Caco-2 (cell line): ENCODE results near the gene MKX. TPM values are rescaled to one million over a fixed set of nuclear protein-coding genes. Genes with fewer than 3 reads are reported as not detected.
"Not testable (repeated sequence)": the region's sequence is repeated elsewhere in the genome, so short reads cannot be mapped to it uniquely, and the experiment has no call there.

Experiments used
- BruUV-seq: library from RNA; stranded (reverse); fragments of 400-500 nt; replicated peaks from 2 replicates; lab custom pipeline; 2021; lab: Mats Ljungman, UMichigan
- CTCF ChIA-PET: fragments of 300-600 bp; sonication (Branson Sonifier 250); formaldehyde crosslinking; loops from one replicate; lab custom pipeline; 2022; ENCODE audit warnings: antibody characterized with exemption; lab: Charles Lee
- POLR2A ChIA-PET: fragments of 300-600 bp; sonication (Branson Sonifier 250); formaldehyde crosslinking; loops from one replicate; lab custom pipeline; 2022; ENCODE audit warnings: antibody characterized with exemption; lab: Charles Lee
- DNase-seq, 2 experiments: peaks; one replicate each; pipeline versions ENCODE4 v3.0.0 to v3.0.0-alpha.2; 2020 to 2022
- H3K27me3 ChIP-seq: replicated peaks from 2 replicates; pipeline ENCODE4 v1.6.0; 2011; ENCODE audit warnings: low read length; ENCODE audit not compliant: control insufficient read depth, insufficient read depth
- H3K36me3 ChIP-seq: 2 replicates; pipeline ENCODE4 v1.5.1; 2011; ENCODE audit warnings: low read length; ENCODE audit not compliant: control insufficient read depth, insufficient read depth
- H3K4me1 ChIP-seq: fragments of 250-450 bp; sonication (Bioruptor Pico); 2 replicates; pipeline ENCODE4 v1.5.1; 2020; ENCODE audit warnings: mild to moderate bottlenecking
- H3K4me3 ChIP-seq: 2 replicates; pipeline ENCODE4 v1.5.1; 2011; ENCODE audit warnings: low read depth, mild to moderate bottlenecking, control low read depth, low read length
- H3K9me3 ChIP-seq: fragments of 250-450 bp; sonication (Bioruptor Pico); 2 replicates; pipeline ENCODE4 v1.5.1; 2020; ENCODE audit warnings: mild to moderate bottlenecking, moderate library complexity
- H3K27ac Mint-ChIP-seq: one replicate; pipeline ENCODE4 v1.8.0; 2022; ENCODE audit warnings: mixed read lengths; ENCODE audit not compliant: unreplicated experiment
- H3K27me3 Mint-ChIP-seq: one replicate; pipeline ENCODE4 v1.8.0; 2022; ENCODE audit warnings: mixed read lengths; ENCODE audit not compliant: insufficient read depth, unreplicated experiment
- H3K36me3 Mint-ChIP-seq: one replicate; pipeline ENCODE4 v1.8.0; 2022; ENCODE audit warnings: mild to moderate bottlenecking, mixed read lengths; ENCODE audit not compliant: insufficient read depth, unreplicated experiment
- H3K4me1 Mint-ChIP-seq: one replicate; pipeline ENCODE4 v1.8.0; 2022; ENCODE audit warnings: low read depth, mixed read lengths; ENCODE audit not compliant: unreplicated experiment
- H3K4me3 Mint-ChIP-seq: one replicate; pipeline ENCODE4 v1.8.0; 2022; ENCODE audit warnings: mild to moderate bottlenecking, moderate library complexity, mixed read lengths; ENCODE audit not compliant: unreplicated experiment
- H3K9me3 Mint-ChIP-seq: one replicate; pipeline ENCODE4 v1.8.0; 2022; ENCODE audit warnings: mixed read lengths; ENCODE audit not compliant: unreplicated experiment
- CTCF ChIP-seq, 2 experiments: fragments of 200-600 bp in 1 of 2; IDR thresholded peaks; 1 replicate in 1 of 2; 2 replicates in 1 of 2; pipeline versions ENCODE4 v1.5.1 to v1.8.0; 2011 to 2022; ENCODE audit warnings: antibody characterized with exemption in 1 of 2, control low read depth in 1 of 2, inconsistent platforms in 1 of 2, low read depth in 1 of 2, low read length in 1 of 2, mild to moderate bottlenecking in 1 of 2, moderate library complexity in 1 of 2; ENCODE audit not compliant: insufficient read depth in 1 of 2, severe bottlenecking in 1 of 2, unreplicated experiment in 1 of 2
- intact Hi-C: fragments of 100-400 bp; cut with micrococcal nuclease; formaldehyde crosslinking; loops from one replicate; pipeline ENCODE4 v1.10.0; 2022; ENCODE audit not compliant: unreplicated experiment
- total RNA-seq: library from RNA; stranded (reverse); gene quantifications from 2 replicates; pipeline ENCODE4 v1.2.3, GENCODE V29; 2022

MKX gene
- total RNA-seq, 1 experiment from 2014 or later = 0.64 TPM

GRCh38 chr10:27685681-27686080 is 59.9 kb downstream of the MKX start:
- H3K36me3 ChIP-seq = no peaks in the 10 kb centered on the region
- peaks cover 27% of the 10 kb centered on the region for H3K27me3 Mint-ChIP-seq
- H3K27me3 ChIP-seq = no peaks in the 10 kb centered on the region
- POLR2A ChIA-PET = no interaction called here
- no peaks in the 10 kb centered on the region for H3K9me3 Mint-ChIP-seq
- TF ChIP-seq CTCF (IDR thresholded peaks at IDR 0.05; ENCODE audit: insufficient read depth in 1 of 2, low read depth in 1 of 2, low read length in 1 of 2, severe bottlenecking in 1 of 2, unreplicated experiment in 1 of 2) = no peak
- BruUV-seq = no TSS peak
- CTCF ChIA-PET = interaction anchor here (0.6 kb wide), 1 partner anchor 9 kb away, joined by 7 read pairs; no protein-coding TSS in a partner anchor
- no peak overlapping the region for H3K4me3 ChIP-seq
- H3K4me1 ChIP-seq = no peaks in the 10 kb centered on the region
- no peak for DNase-seq
- H3K9me3 ChIP-seq = 0 out of 2 replicates have a peak, but pooled peaks cover 3% of the 10 kb centered on the region
- intact Hi-C loops = no loop called here
- H3K27ac Mint-ChIP-seq = no peak overlapping the region
- no peak overlapping the region for H3K4me3 Mint-ChIP-seq
- H3K4me1 Mint-ChIP-seq = no peaks in the 10 kb centered on the region
- H3K36me3 Mint-ChIP-seq = no peaks in the 10 kb centered on the region

GRCh38 chr10:27683226-27683625 is 62.4 kb downstream of the MKX start:
- no peak for DNase-seq
- CTCF ChIA-PET = no interaction called here
- H3K36me3 Mint-ChIP-seq = no peaks in the 10 kb centered on the region

GRCh38 chr10:27681795-27682194 is 63.8 kb downstream of the MKX start:
- H3K36me3 ChIP-seq, intact Hi-C loops: not testable (repeated sequence)

More at GRCh38 chr10:27683226-27683625, 62.4 kb downstream of the MKX start:
- TF ChIP-seq CTCF (IDR thresholded peaks at IDR 0.05; ENCODE audit: insufficient read depth in 1 of 2, low read depth in 1 of 2, low read length in 1 of 2, severe bottlenecking in 1 of 2, unreplicated experiment in 1 of 2) = no peak
- H3K9me3 Mint-ChIP-seq = no peaks in the 10 kb centered on the region
- POLR2A ChIA-PET = no interaction called here
- peaks cover 22% of the 10 kb centered on the region for H3K27me3 Mint-ChIP-seq
- H3K4me3 Mint-ChIP-seq = no peak overlapping the region
- H3K4me1 Mint-ChIP-seq = no peaks in the 10 kb centered on the region
- H3K27me3 ChIP-seq = no peaks in the 10 kb centered on the region; the same call in 1 of the 2 replicates
- no peak overlapping the region for H3K27ac Mint-ChIP-seq
- intact Hi-C loops = no loop called here
- no peaks in the 10 kb centered on the region for H3K36me3 ChIP-seq
- no peaks in the 10 kb centered on the region for H3K4me1 ChIP-seq
- no peak overlapping the region for H3K4me3 ChIP-seq
- H3K9me3 ChIP-seq = no peaks in the 10 kb centered on the region
- BruUV-seq = no TSS peak

More at GRCh38 chr10:27681795-27682194, 63.8 kb downstream of the MKX start:
- H3K27me3 Mint-ChIP-seq = peaks cover 19% of the 10 kb centered on the region
- H3K4me3 Mint-ChIP-seq, H3K27me3 ChIP-seq, H3K9me3 ChIP-seq, H3K4me1 ChIP-seq, H3K4me1 Mint-ChIP-seq, H3K36me3 Mint-ChIP-seq, BruUV-seq, H3K27ac Mint-ChIP-seq, H3K9me3 Mint-ChIP-seq, H3K4me3 ChIP-seq, POLR2A ChIA-PET, CTCF ChIA-PET, DNase-seq: not testable (repeated sequence)
